Neural crest cell (in vitro differentiated cells): Measurements from ENCODE around the gene TRIM47. TPM values are rescaled to one million over a fixed set of nuclear protein-coding genes. Genes with fewer than 3 reads are reported as not detected.
"Not testable (repeated sequence)": the region's sequence is repeated elsewhere in the genome, so short reads cannot be mapped to it uniquely, and the experiment has no call there.

Source experiments
- DNase-seq: peaks from one replicate; pipeline ENCODE4 v3.0.0; 2021; ENCODE audit warnings: low read depth, mixed read lengths, low spot score
- H3K27ac Mint-ChIP-seq: one replicate; pipeline ENCODE4 v1.8.0; 2021; ENCODE audit warnings: mild to moderate bottlenecking, mixed read lengths; ENCODE audit not compliant: unreplicated experiment
- H3K27me3 Mint-ChIP-seq: 2 replicates; pipeline ENCODE4 v1.8.0; 2021; ENCODE audit warnings: low read depth, mild to moderate bottlenecking, mixed read lengths
- H3K36me3 Mint-ChIP-seq: 2 replicates; pipeline ENCODE4 v1.8.0; 2021; ENCODE audit warnings: low read depth, mild to moderate bottlenecking, mixed read lengths
- H3K4me1 Mint-ChIP-seq: 2 replicates; pipeline ENCODE4 v1.8.0; 2021; ENCODE audit warnings: mixed read lengths
- H3K4me3 Mint-ChIP-seq: one replicate; pipeline ENCODE4 v1.8.0; 2021; ENCODE audit warnings: mild to moderate bottlenecking, mixed read lengths
- H3K9me3 Mint-ChIP-seq: 2 replicates; pipeline ENCODE4 v1.8.0; 2021; ENCODE audit warnings: mixed read lengths
- total RNA-seq: library from RNA; stranded (reverse); gene quantifications from 2 replicates; pipeline ENCODE4 v1.2.1, GENCODE V29; 2021
- TF ChIP-seq, protein P1 (sequence below): fragments of 200-600 bp; sonication (generic); conservative IDR thresholded peaks from 2 replicates; pipeline ENCODE4 v1.5.0; 2021; ENCODE audit warnings: antibody characterized with exemption, mild to moderate bottlenecking

Gene TRIM47
- total RNA-seq, 1 donor from 2014 or later, result 0.91 TPM

DNA sequence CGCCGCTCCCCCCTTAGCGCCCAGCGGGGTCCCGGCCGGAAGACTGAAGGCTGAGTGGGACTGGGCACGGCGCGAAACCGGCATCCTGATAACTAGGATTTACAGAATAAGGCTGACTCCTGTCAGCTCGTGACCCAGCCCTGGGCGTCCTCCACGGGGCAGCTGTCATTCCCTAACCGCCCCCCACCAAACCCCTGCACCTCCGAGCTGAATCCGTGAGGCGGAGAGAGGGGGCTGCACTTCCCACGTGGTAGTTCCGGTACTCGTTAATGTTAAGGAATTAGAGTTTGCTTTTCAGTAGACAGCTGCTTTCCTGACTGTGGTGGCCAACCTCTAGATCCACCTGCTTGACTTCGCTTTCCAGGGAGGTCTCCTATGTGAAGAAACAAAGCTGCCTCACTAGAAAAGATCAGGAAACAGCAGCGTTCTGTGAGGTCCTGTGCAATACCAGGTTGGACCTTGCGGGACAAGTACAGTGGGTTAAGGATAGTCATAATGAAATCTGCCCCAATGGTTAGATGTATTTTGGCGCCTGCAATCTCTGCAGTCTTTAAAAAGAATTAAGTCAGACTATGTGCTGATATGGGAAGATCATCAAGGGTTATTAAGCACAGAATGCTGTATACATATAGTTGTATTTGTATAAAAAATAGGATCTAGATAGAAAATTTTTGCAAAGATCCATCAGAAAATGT is 22.2 kb downstream of the TRIM47 start:
- DNase-seq, result peak; percentile 55
- Mint-ChIP-seq H3K9me3 (no peaks in the 10 kb centered on the region), H3K27me3 (no peaks in the 10 kb centered on the region), H3K36me3 (no peaks in the 10 kb centered on the region), H3K4me3 (no peak overlapping the region), H3K4me1 (peaks cover 13% of the 10 kb centered on the region), H3K27ac (peak overlapping the region; percentile 79)
- TF ChIP-seq, protein P1, sequence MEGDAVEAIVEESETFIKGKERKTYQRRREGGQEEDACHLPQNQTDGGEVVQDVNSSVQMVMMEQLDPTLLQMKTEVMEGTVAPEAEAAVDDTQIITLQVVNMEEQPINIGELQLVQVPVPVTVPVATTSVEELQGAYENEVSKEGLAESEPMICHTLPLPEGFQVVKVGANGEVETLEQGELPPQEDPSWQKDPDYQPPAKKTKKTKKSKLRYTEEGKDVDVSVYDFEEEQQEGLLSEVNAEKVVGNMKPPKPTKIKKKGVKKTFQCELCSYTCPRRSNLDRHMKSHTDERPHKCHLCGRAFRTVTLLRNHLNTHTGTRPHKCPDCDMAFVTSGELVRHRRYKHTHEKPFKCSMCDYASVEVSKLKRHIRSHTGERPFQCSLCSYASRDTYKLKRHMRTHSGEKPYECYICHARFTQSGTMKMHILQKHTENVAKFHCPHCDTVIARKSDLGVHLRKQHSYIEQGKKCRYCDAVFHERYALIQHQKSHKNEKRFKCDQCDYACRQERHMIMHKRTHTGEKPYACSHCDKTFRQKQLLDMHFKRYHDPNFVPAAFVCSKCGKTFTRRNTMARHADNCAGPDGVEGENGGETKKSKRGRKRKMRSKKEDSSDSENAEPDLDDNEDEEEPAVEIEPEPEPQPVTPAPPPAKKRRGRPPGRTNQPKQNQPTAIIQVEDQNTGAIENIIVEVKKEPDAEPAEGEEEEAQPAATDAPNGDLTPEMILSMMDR, result no peak

DNA sequence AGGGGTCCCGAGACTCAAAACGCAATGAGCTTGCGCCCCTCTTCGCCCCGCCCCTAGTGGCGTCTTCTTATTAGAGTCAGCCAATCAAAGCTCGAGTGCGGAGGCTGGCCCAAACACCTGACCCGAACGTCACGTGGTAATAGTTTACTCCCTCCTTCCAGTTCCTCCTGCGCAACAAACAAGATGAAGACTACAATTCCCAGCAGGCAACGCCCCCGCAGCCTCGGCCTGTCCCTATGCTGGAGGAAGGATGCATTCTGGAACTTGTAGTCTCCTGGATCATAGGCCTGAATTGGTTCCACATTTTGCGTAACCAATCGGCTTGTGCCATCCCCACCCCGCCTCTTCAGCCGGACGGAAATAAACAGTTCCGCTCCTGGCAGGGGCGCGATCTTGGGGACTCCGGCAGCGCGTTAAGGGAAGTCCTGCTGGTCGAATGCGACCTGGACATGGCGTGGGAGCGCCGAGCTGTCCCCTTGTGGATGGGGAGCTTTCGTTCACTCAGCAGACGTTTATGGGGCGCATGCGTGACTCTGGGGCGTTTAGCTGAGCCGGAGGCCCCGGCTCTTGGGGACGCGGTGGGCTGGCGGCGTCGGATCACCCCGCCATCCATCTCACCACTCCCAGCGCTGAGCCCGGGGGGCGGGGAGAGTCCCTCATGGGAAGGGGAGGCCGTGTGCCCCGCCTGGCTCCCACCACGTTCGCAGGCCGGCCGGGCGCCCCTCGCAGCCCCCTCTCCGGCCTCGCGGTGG is 22.9 kb downstream of the TRIM47 start, which contains the start of gene WBP2:
WBP2 (minus strand) TSS at position 26 of the 752 bp plus-strand sequence. CDS start 38 bp downstream, outside the sequence.
- Mint-ChIP-seq H3K4me3 (no peak within 1 kb of the TSS), H3K36me3 (no peaks in the 10 kb centered on the region), H3K27me3 (no peaks in the 10 kb centered on the region), H3K27ac (peak within 1 kb of the TSS; percentile 94), H3K9me3 (no peaks in the 10 kb centered on the region), H3K4me1 (peaks cover 13% of the 10 kb centered on the region)
- TF ChIP-seq, protein P1, result peak; percentile 60
- DNase-seq, result peak; percentile 95

DNA sequence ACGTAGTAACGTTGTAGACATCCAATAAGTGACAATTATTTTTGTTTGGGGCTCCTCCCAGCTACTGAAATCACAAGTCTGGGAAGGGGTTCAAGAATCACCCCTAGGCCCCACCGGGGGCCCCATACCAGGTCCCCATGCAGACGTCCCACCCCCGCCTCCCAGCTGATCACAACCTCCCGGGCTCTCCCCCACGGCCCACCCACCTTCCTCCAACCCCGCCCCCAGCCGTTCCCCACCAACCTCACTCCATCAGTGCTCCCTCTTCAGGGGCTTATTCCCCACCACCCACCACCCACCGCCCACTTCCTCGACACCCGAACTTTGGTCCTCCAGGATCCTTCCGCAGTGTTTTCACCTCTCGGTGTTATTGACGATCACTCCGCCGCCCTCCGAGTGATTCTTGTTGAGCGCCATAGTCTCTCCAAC is 23.5 kb downstream of the TRIM47 start:
- TF ChIP-seq, protein P1, result no peak
- Mint-ChIP-seq H3K4me1 (peaks cover 13% of the 10 kb centered on the region), H3K36me3 (no peaks in the 10 kb centered on the region), H3K9me3 (no peaks in the 10 kb centered on the region), H3K27me3 (no peaks in the 10 kb centered on the region), H3K27ac (no peak overlapping the region), H3K4me3 (no peak overlapping the region)
- DNase-seq, result no peak

DNA sequence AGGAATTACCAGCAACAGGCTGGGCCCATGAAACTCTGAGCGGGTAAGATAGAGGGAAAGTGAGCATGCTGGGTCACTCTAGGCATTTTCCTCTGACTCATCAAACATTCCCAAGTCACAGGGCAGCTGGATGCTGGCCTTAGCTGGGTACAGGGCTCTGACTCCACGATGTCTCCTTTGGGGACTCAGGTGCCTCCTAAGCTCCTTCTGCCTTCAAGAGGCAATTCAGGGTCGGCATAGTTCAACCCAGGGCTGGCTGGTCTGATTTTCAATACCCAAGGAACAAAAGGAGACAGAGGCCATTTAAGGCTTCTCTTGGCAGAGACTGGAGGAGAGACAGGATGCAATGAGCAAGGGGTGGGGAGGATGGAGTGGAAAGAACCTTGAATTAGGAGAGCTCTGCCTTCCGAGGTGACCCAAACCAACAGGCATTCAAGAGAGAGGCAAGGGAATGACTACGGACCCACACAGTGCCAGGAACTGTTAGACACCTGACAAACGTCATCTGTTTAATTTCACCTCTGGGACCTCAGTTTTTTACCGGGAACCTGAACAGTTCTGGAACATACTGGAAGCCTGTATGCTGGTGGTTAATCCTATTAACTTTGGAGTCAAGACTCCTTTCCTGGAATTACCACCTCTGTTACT is 24.2 kb downstream of the TRIM47 start:
- Mint-ChIP-seq H3K4me3 (no peak overlapping the region), H3K27ac (peak overlapping the region; percentile 94), H3K27me3 (no peaks in the 10 kb centered on the region), H3K9me3 (no peaks in the 10 kb centered on the region), H3K4me1 (peaks cover 13% of the 10 kb centered on the region), H3K36me3 (no peaks in the 10 kb centered on the region)
- TF ChIP-seq, protein P1, result no peak
- DNase-seq, result no peak

DNA sequence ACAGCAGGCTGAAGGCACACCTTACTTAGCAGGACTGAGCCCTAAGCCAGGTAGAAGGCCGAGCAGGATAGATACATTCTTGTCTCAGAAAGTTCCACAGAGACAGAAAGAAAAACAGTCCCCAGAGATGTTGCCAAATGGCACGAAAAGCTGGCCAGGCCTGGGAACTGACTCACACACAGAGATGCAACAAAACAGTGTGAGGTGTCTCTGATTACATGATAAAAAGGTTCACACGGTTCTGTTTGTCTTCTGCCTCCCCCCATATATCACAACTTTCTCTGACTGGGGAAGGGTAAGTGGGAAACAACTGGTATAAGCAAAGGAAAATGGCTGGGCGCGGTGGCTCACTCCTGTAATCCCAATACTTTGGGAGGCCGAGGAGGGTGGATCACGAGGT is 24.9 kb downstream of the TRIM47 start:
- DNase-seq, result no peak
- no peaks in the 10 kb centered on the region for H3K9me3 Mint-ChIP-seq

DNA sequence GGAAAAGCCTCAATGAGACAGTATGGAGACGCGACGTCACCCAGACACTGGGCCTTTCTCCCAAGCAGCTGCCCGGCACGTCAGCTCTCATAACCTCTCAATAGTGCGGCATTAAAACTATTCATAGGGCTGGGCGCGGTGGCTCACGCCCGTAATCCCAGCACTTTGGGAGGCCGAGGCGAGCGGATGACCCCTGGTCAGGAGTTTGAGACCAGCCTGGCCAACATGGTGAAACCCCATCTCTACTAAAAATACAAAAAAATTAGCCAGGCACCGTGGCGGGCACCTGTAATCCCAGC is 26.7 kb downstream of the TRIM47 start:
- H3K27me3 Mint-ChIP-seq, H3K36me3 Mint-ChIP-seq, H3K9me3 Mint-ChIP-seq, DNase-seq, H3K27ac Mint-ChIP-seq: not testable (repeated sequence)
- Mint-ChIP-seq H3K4me3 (peak overlapping the region; percentile 49), H3K4me1 (peaks cover 13% of the 10 kb centered on the region)

More for the DNA sequence above, 24.9 kb downstream of the TRIM47 start:
- Mint-ChIP-seq H3K4me1 (peaks cover 13% of the 10 kb centered on the region), H3K27ac (no peak overlapping the region), H3K36me3 (peaks cover under 1% of the 10 kb centered on the region), H3K4me3 (peak overlapping the region; percentile 72), H3K27me3 (no peaks in the 10 kb centered on the region)
- TF ChIP-seq, protein P1, result no peak
